CD4-positive, alpha-beta T cell treated with Interleukin-15 for 4 hours (primary cell): ENCODE data around the gene EPN2.
"Not testable (repeated sequence)": the region's sequence is repeated elsewhere in the genome, so short reads cannot be mapped to it uniquely, and the experiment has no call there.

ENCODE experiments used
- DNase-seq: peaks from one replicate; pipeline ENCODE4 v3.0.0-alpha.2; 2020; ENCODE audit warnings: low spot score

EPN2 gene

GRCh38 chr17:19345486-19346350 lies 108.6 kb downstream of the EPN2 start:
- DNase-seq, result no peak

GRCh38 chr17:19346351-19347255 lies 109.4 kb downstream of the EPN2 start:
- DNase-seq, result no peak

GRCh38 chr17:19347323-19348080 lies 110.3 kb downstream of the EPN2 start:
- DNase-seq, result no peak

- no peak for DNase-seq
Observed at GRCh38 chr17:19348081-19348650, 111.0 kb downstream of the EPN2 start.

- no peak for DNase-seq
Observed at GRCh38 chr17:19348806-19349205, 111.6 kb downstream of the EPN2 start.

GRCh38 chr17:19353401-19353800 lies 116.2 kb downstream of the EPN2 start:
- not testable (repeated sequence) for DNase-seq

- DNase-seq, result no peak
Observed at GRCh38 chr17:19354748-19355147, 117.6 kb downstream of the EPN2 start.

GRCh38 chr17:19357351-19357750 lies 120.2 kb downstream of the EPN2 start:
- DNase-seq, result no peak

GRCh38 chr17:19357761-19358160 lies 120.6 kb downstream of the EPN2 start:
- no peak for DNase-seq

GRCh38 chr17:19359151-19359550 lies 122.0 kb downstream of the EPN2 start:
- no peak for DNase-seq

- no peak for DNase-seq
Observed at GRCh38 chr17:19359856-19360255, 122.7 kb downstream of the EPN2 start.

GRCh38 chr17:19360772-19361171 lies 123.6 kb downstream of the EPN2 start:
- DNase-seq, result no peak

GRCh38 chr17:19361326-19361725 lies 124.2 kb downstream of the EPN2 start:
- no peak for DNase-seq

GRCh38 chr17:19361944-19362276 lies 124.7 kb downstream of the EPN2 start:
- no peak for DNase-seq

GRCh38 chr17:19362277-19363113 lies 125.3 kb downstream of the EPN2 start, which contains the start of gene B9D1:
Gene B9D1 (minus strand): TSS chr17:19362723. CDS start chr17:19362569, 154 bp downstream.
- peak; percentile 95 for DNase-seq

GRCh38 chr17:19363114-19363438 lies 125.9 kb downstream of the EPN2 start:
- DNase-seq, result no peak

GRCh38 chr17:19363460-19364035 lies 126.4 kb downstream of the EPN2 start:
- no peak for DNase-seq

GRCh38 chr17:19364699-19365498 lies 127.7 kb downstream of the EPN2 start:
- DNase-seq, result no peak

- DNase-seq, result no peak
Observed at GRCh38 chr17:19365499-19365817, 128.3 kb downstream of the EPN2 start.
